Measurements from ENCODE around the gene YWHAB. TPM values are rescaled to one million over a fixed set of nuclear protein-coding genes. Genes with fewer than 3 reads are reported as not detected.

Gene YWHAB
- total and polyA plus RNA-seq, 2 donors (not counting 3 experiments of a cell fraction or from before 2014, with no cell fraction given): 65.9 to 255 TPM

DNA sequence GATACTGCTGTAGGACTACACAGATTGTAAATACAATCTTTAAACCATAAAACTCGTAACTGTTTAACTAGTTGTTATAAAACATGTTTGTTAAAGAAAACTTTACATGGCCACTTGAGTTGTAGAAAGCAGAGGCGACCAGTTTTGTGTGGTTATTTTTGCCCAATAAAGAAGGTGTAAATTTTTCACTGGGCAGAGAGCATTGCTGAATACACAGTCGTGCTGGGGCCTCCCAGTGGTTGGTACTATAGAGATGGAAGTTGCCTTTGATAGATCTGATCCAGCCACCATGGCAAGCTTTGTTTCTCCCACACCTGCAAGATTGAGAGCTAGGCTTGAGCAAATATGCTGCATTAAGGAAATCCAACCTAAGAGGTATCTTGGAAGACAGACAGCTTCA, 34.0 kb upstream of the YWHAB start:
- dilution Hi-C loops (cut with MboI; ENCODE audit: extremely low pct_ligation_motif_present, low sequenced_read_pairs) (no loop called here), intact Hi-C loops (cut with micrococcal nuclease) (no loop called here)
- Histone ChIP-seq H4K20me1 (replicated peaks; ENCODE audit: control insufficient read depth, extremely low read depth, insufficient read depth, low read length) (no peaks in the 10 kb centered on the region), H3K4me2 (ENCODE audit: insufficient read depth, low read length) (no peak overlapping the region), H3K9me3 (replicated peaks; ENCODE audit: control insufficient read depth, insufficient read depth, low read length) (no peaks in the 10 kb centered on the region), H2AFZ (ENCODE audit: low read depth, low read length) (no peak overlapping the region), H3K79me2 (ENCODE audit: control insufficient read depth, insufficient read depth, low read length) (no peaks in the 10 kb centered on the region), H3K9ac (replicated peaks; ENCODE audit: extremely low read depth, insufficient read depth, low read length) (no peak overlapping the region), H3K27me3 (ENCODE audit: control insufficient read depth in 2 of 2, insufficient read depth in 2 of 2, low read length in 2 of 2) (peaks cover 0 to 2% of the 10 kb centered on the region in 2 experiments), H3K27ac (ENCODE audit: insufficient read depth, low read depth, low read length) (no peak overlapping the region), H3K9me1 (replicated peaks; ENCODE audit: control insufficient read depth, extremely low read depth, insufficient read depth, low read length) (no peaks in the 10 kb centered on the region), H3K36me3 (ENCODE audit: control insufficient read depth in 2 of 2, extremely low read depth in 1 of 2, insufficient read depth in 2 of 2, low read length in 2 of 2) (no peaks in the 10 kb centered on the region), H3K4me1 (ENCODE audit: control insufficient read depth, extremely low read depth, insufficient read depth, low read length) (no peaks in the 10 kb centered on the region), H3K4me3 (replicated peaks in 1 of 3; ENCODE audit: insufficient read depth in 1 of 3, low read depth in 1 of 3, low read length in 3 of 3) (no peak overlapping the region)
- DNase-seq (ENCODE audit: low read depth, low spot score) (no peak), FAIRE-seq (no peak)
- no peak for TF ChIP-seq JUN (IDR thresholded peaks at IDR 0.05; ENCODE audit: borderline replicate concordance, insufficient read depth, insufficient read length, low read depth)
- TF ChIP-seq, protein P1, sequence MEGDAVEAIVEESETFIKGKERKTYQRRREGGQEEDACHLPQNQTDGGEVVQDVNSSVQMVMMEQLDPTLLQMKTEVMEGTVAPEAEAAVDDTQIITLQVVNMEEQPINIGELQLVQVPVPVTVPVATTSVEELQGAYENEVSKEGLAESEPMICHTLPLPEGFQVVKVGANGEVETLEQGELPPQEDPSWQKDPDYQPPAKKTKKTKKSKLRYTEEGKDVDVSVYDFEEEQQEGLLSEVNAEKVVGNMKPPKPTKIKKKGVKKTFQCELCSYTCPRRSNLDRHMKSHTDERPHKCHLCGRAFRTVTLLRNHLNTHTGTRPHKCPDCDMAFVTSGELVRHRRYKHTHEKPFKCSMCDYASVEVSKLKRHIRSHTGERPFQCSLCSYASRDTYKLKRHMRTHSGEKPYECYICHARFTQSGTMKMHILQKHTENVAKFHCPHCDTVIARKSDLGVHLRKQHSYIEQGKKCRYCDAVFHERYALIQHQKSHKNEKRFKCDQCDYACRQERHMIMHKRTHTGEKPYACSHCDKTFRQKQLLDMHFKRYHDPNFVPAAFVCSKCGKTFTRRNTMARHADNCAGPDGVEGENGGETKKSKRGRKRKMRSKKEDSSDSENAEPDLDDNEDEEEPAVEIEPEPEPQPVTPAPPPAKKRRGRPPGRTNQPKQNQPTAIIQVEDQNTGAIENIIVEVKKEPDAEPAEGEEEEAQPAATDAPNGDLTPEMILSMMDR (IDR thresholded peaks at IDR 0.05; ENCODE audit: extremely low read depth in 1 of 2, insufficient read depth in 1 of 2, low read depth in 1 of 2, low read length in 2 of 2): no peak
- TF ChIP-seq FOS (IDR thresholded peaks at IDR 0.05; ENCODE audit: borderline replicate concordance, insufficient read depth, low read length): no peak
- no peak for TF ChIP-seq GATA2 (IDR thresholded peaks at IDR 0.05; ENCODE audit: insufficient read depth, insufficient read length, low read depth, low read length)
- TF ChIP-seq POLR2AphosphoS5 (IDR thresholded peaks at IDR 0.05; ENCODE audit: insufficient read depth, low read depth, low read length): no peak
- no peak for TF ChIP-seq POLR2A (IDR thresholded peaks at IDR 0.05; ENCODE audit: low read depth, low read length)
- TF ChIP-seq, protein P2, sequence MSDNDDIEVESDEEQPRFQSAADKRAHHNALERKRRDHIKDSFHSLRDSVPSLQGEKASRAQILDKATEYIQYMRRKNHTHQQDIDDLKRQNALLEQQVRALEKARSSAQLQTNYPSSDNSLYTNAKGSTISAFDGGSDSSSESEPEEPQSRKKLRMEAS (IDR thresholded peaks at IDR 0.05; ENCODE audit: insufficient read depth, insufficient read length): no peak
- TF ChIP-seq MYC (IDR thresholded peaks at IDR 0.05; ENCODE audit: low read depth, low read length): no peak
- no TSS peak for BruUV-seq (replicated peaks)
- POLR2A ChIA-PET: no interaction called here
- CTCF ChIA-PET: interaction anchor here (2.0 kb wide), 1 partner anchor 104 kb away, joined by 6 read pairs; no protein-coding TSS in a partner anchor
